IMR-90 (cell line): ENCODE results near the gene TCF19. TPM values are rescaled to one million over a fixed set of nuclear protein-coding genes. Genes with fewer than 3 reads are reported as not detected.

Source experiments
- ATAC-seq: fragments of 200-7000 bp; cut with Tn5 transposase; 2 replicates; pipeline ENCODE4 v1.9.1; 2020; ENCODE audit warnings: low read depth, mild to moderate bottlenecking, moderate library complexity
- BruUV-seq: library from RNA; stranded (reverse); fragments of 400-500 nt; replicated peaks from 2 replicates; lab custom pipeline; 2021; lab: Mats Ljungman, UMichigan
- CTCF ChIA-PET: fragments of 300-600 bp; formaldehyde crosslinking; extraction: SDS; loops from one replicate; lab custom pipeline; 2021; ENCODE audit warnings: antibody characterized with exemption; lab: Yijun Ruan, JAX
- POLR2A ChIA-PET: fragments of 300-600 bp; sonication (Branson Sonifier 250); formaldehyde crosslinking; loops from one replicate; lab custom pipeline; 2022; ENCODE audit warnings: antibody characterized with exemption; ENCODE audit not compliant: unreplicated experiment; lab: Charles Lee
- DNase-seq: peaks from one replicate; pipeline ENCODE4 v3.0.0; 2013
- H2AFZ ChIP-seq: replicated peaks from 2 replicates; pipeline ENCODE3; 2013; ENCODE audit warnings: low read length, mild to moderate bottlenecking; ENCODE audit not compliant: poor library complexity
- H2AK5ac ChIP-seq: 2 replicates; pipeline ENCODE4 v1.6.1; 2013; ENCODE audit warnings: low read depth, low read length, inconsistent platforms
- H2AK9ac ChIP-seq: replicated peaks from 2 replicates; pipeline ENCODE3; 2013; ENCODE audit warnings: mild to moderate bottlenecking, low read depth, low read length, moderate library complexity; ENCODE audit not compliant: poor library complexity
- H2BK120ac ChIP-seq: 2 replicates; pipeline ENCODE4 v1.6.1; 2013; ENCODE audit warnings: low read depth, low read length, inconsistent platforms
- H2BK15ac ChIP-seq: 3 replicates; pipeline ENCODE4 v1.6.1; 2013; ENCODE audit warnings: low read depth, low read length, inconsistent platforms
- H2BK20ac ChIP-seq: 2 replicates; pipeline ENCODE4 v1.6.1; 2013; ENCODE audit warnings: low read depth, mild to moderate bottlenecking, inconsistent platforms, low read length, moderate library complexity
- H2BK5ac ChIP-seq: 2 replicates; pipeline ENCODE4 v1.6.1; 2013; ENCODE audit warnings: mild to moderate bottlenecking, low read depth, low read length, inconsistent platforms; ENCODE audit not compliant: poor library complexity, severe bottlenecking
- H3K14ac ChIP-seq: replicated peaks from 2 replicates; pipeline ENCODE4 v1.6.1; 2013; ENCODE audit warnings: low read depth, low read length, inconsistent platforms
- H3K18ac ChIP-seq: 2 replicates; pipeline ENCODE4 v1.6.1; 2013; ENCODE audit warnings: low read depth, low read length, control low read depth
- H3K23ac ChIP-seq: 2 replicates; pipeline ENCODE4 v1.6.1; 2013; ENCODE audit warnings: low read depth, low read length, inconsistent platforms
- H3K27ac ChIP-seq: 2 replicates; pipeline ENCODE4 v1.5.1; 2013; ENCODE audit warnings: mild to moderate bottlenecking, control low read depth, low read length; ENCODE audit not compliant: insufficient read depth
- H3K27me3 ChIP-seq: 2 replicates; pipeline ENCODE4 v1.6.1; 2013; ENCODE audit warnings: low read length; ENCODE audit not compliant: control insufficient read depth, insufficient read depth
- H3K36me3 ChIP-seq: 2 replicates; pipeline ENCODE4 v1.6.1; 2013; ENCODE audit warnings: low read length, mixed read lengths; ENCODE audit not compliant: control insufficient read depth, insufficient read depth
- H3K4ac ChIP-seq: 2 replicates; pipeline ENCODE4 v1.6.1; 2013; ENCODE audit warnings: low read depth, low read length, inconsistent platforms
- H3K4me1 ChIP-seq: 2 replicates; pipeline ENCODE4 v1.6.1; 2013; ENCODE audit warnings: low read length, mixed read lengths; ENCODE audit not compliant: control insufficient read depth, insufficient read depth
- H3K4me2 ChIP-seq: 2 replicates; pipeline ENCODE4 v1.6.1; 2013; ENCODE audit warnings: low read depth, mild to moderate bottlenecking, control low read depth, low read length, moderate library complexity
- H3K4me3 ChIP-seq: 2 replicates; pipeline ENCODE4 v1.5.1; 2013; ENCODE audit warnings: low read depth, mild to moderate bottlenecking, control low read depth, low read length, moderate library complexity; ENCODE audit not compliant: insufficient read depth
- H3K56ac ChIP-seq: 2 replicates; pipeline ENCODE4 v1.6.1; 2013; ENCODE audit warnings: low read length, inconsistent platforms; ENCODE audit not compliant: insufficient read depth; ENCODE audit errors: extremely low read depth
- H3K79me1 ChIP-seq, 2 experiments: 2 replicates each; pipeline ENCODE4 v1.6.1; 2013; ENCODE audit warnings: low read length in 2 of 2, inconsistent platforms in 1 of 2, low read depth in 1 of 2
- H3K9ac ChIP-seq: 2 replicates; pipeline ENCODE4 v1.6.1; 2013; ENCODE audit warnings: low read depth, low read length, control low read depth
- H3K9me1 ChIP-seq: 2 replicates; pipeline ENCODE4 v1.6.1; 2013; ENCODE audit warnings: low read length, inconsistent platforms; ENCODE audit not compliant: insufficient read depth
- H3K9me3 ChIP-seq: 2 replicates; pipeline ENCODE4 v1.6.1; 2013; ENCODE audit warnings: low read length; ENCODE audit not compliant: control insufficient read depth, insufficient read depth
- H4K20me1 ChIP-seq: 2 replicates; pipeline ENCODE4 v1.6.1; 2013; ENCODE audit warnings: low read length, inconsistent platforms; ENCODE audit not compliant: insufficient read depth
- H4K5ac ChIP-seq: 2 replicates; pipeline ENCODE4 v1.6.1; 2013; ENCODE audit warnings: mild to moderate bottlenecking, low read depth, low read length, control low read depth
- H4K8ac ChIP-seq, 2 experiments: 2 replicates each; pipeline ENCODE4 v1.6.1; 2013; ENCODE audit warnings: low read depth in 2 of 2, low read length in 2 of 2, control low read depth in 1 of 2, inconsistent platforms in 1 of 2
- H4K91ac ChIP-seq: 2 replicates; pipeline ENCODE4 v1.6.1; 2013; ENCODE audit warnings: low read depth, low read length, inconsistent platforms; ENCODE audit not compliant: insufficient read depth
- BHLHE40 ChIP-seq: fragments of 150-350 bp; IDR thresholded peaks from 2 replicates; pipeline ENCODE4 v1.6.1; 2016; ENCODE audit warnings: mild to moderate bottlenecking, low read depth, low read length
- CEBPB ChIP-seq: IDR thresholded peaks from 2 replicates; pipeline ENCODE4 v1.6.1; 2012; ENCODE audit warnings: low read depth, low read length, improper control_type of control experiment
- ELK1 ChIP-seq: fragments of 150-350 bp; IDR thresholded peaks from 2 replicates; pipeline ENCODE4 v1.6.1; 2016; ENCODE audit warnings: low read depth, mild to moderate bottlenecking, low read length, moderate library complexity, borderline replicate concordance
- MAFK ChIP-seq: IDR thresholded peaks from 2 replicates; pipeline ENCODE4 v1.6.1; 2012; ENCODE audit warnings: low read depth, low read length, improper control_type of control experiment
- MXI1 ChIP-seq: IDR thresholded peaks from 2 replicates; pipeline ENCODE4 v1.6.1; 2012; ENCODE audit warnings: low read depth, mild to moderate bottlenecking, low read length, moderate library complexity, borderline replicate concordance
- RAD21 ChIP-seq: IDR thresholded peaks from 2 replicates; pipeline ENCODE4 v1.6.1; 2012; ENCODE audit warnings: low read length, improper control_type of control experiment
- RCOR1 ChIP-seq: IDR thresholded peaks from 2 replicates; pipeline ENCODE4 v1.6.1; 2012; ENCODE audit warnings: mild to moderate bottlenecking, low read length, improper control_type of control experiment; ENCODE audit not compliant: insufficient replicate concordance
- RFX5 ChIP-seq: IDR thresholded peaks from 2 replicates; pipeline ENCODE4 v1.8.0; 2012; ENCODE audit warnings: low read depth, mild to moderate bottlenecking, low read length, moderate library complexity
- SMC3 ChIP-seq: fragments of 150-350 bp; IDR thresholded peaks from 2 replicates; pipeline ENCODE4 v1.6.1; 2016; ENCODE audit warnings: low read depth, mild to moderate bottlenecking, antibody characterized with exemption, low read length, moderate library complexity
- WGBS, 2 experiments: methylation state at CpG; one replicate each; pipeline versions ENCODE4 v1.1.5 to v1.1.7; 2013; ENCODE audit warnings: missing lambda C conversion rate in 2 of 2; ENCODE audit not compliant: insufficient read length in 1 of 2; ENCODE audit errors: extremely low coverage in 2 of 2; 5-methylcytosine and 5-hydroxymethylcytosine counted together
- dilution Hi-C: fragments of 300-500 bp; cut with HindIII; formaldehyde crosslinking; loops from one replicate; pipeline ENCODE4 v1.14.3; 2018; ENCODE audit warnings: low sequenced_read_pairs; ENCODE audit not compliant: unreplicated experiment
- in situ Hi-C: fragments of 300-500 bp; cut with MboI; formaldehyde crosslinking; loops from 3 replicates; pipeline ENCODE4 v1.14.3; 2019; ENCODE audit warnings: low sequenced_read_pairs, inconsistent platforms, mixed read lengths
- intact Hi-C: fragments of 100-400 bp; cut with micrococcal nuclease; formaldehyde crosslinking; loops from 2 replicates; pipeline ENCODE4 v1.10.0; 2022
- polyA plus RNA-seq, 3 experiments: library from polyadenylated mRNA; depleted of rRNA; stranded (reverse); fragments of >200 nt; gene quantifications; 2 replicates each; pipeline ENCODE4 v1.2.3, GENCODE V29; 2012; ENCODE audit warnings: low replicate concordance in 1 of 3
- total RNA-seq: library from RNA; depleted of rRNA; stranded (reverse); fragments of >200 nt; gene quantifications from 2 replicates; pipeline ENCODE4 v1.2.3, GENCODE V29; 2012
- TF ChIP-seq, protein P1 (sequence below): conservative IDR thresholded peaks from 2 replicates; pipeline ENCODE4 v1.5.1; 2012; ENCODE audit warnings: mild to moderate bottlenecking, low read depth, low read length, improper control_type of control experiment
- TF ChIP-seq, protein P2 (sequence below): fragments of 150-350 bp; IDR thresholded peaks from 2 replicates; pipeline ENCODE4 v1.6.1; 2017; ENCODE audit warnings: mild to moderate bottlenecking, antibody characterized with exemption, low read length, low read depth

TCF19 gene
- total and polyA plus RNA-seq, 2 of the 4 experiments (the other 2 are of a cell fraction), result 13.1 to 14.2 TPM

GRCh38 chr6:31111712-31112111 lies 46.7 kb upstream of the TCF19 start:
- H4K8ac ChIP-seq, result no peak overlapping the region
- H3K36me3 ChIP-seq, result no peaks in the 10 kb centered on the region
- H2AK5ac ChIP-seq, result no peak overlapping the region
- no peak overlapping the region for H3K14ac ChIP-seq
- no peak overlapping the region for H3K23ac ChIP-seq
- H3K9me3 ChIP-seq, result no peaks in the 10 kb centered on the region
- no peak overlapping the region for H3K27ac ChIP-seq
- H2BK15ac ChIP-seq, result no peak overlapping the region
- H3K4ac ChIP-seq, result no peak overlapping the region
- H3K4me1 ChIP-seq, result peaks cover 11% of the 10 kb centered on the region
- ChIA-PET CTCF (no interaction called here), POLR2A (no interaction called here)
- H2AFZ ChIP-seq, result no peak overlapping the region
- BruUV-seq, result no TSS peak
- no peak overlapping the region for H3K4me3 ChIP-seq
- WGBS, 2 experiments, result no CpG with 5 or more reads among the region's 13 CpGs
- no peak overlapping the region for H3K4me2 ChIP-seq
- dilution Hi-C loops, result no loop called here
- H3K27me3 ChIP-seq, result peaks cover 34% of the 10 kb centered on the region
- no peaks in the 10 kb centered on the region for H4K20me1 ChIP-seq
- no peak overlapping the region for H2BK120ac ChIP-seq
- H2BK20ac ChIP-seq, result no peak overlapping the region
- peaks cover 0 to 9% of the 10 kb centered on the region in 2 experiments; a peak in 2 of 4 replicates for H3K79me1 ChIP-seq
- H4K91ac ChIP-seq, result no peak overlapping the region
- H3K18ac ChIP-seq, result no peak overlapping the region
- H3K9me1 ChIP-seq, result peaks cover 15% of the 10 kb centered on the region
- H2AK9ac ChIP-seq, result no peak overlapping the region
- no peak overlapping the region for H3K56ac ChIP-seq
- no peak for ATAC-seq
- no peak overlapping the region for H2BK5ac ChIP-seq
- DNase-seq, result no peak
- no peak overlapping the region for H3K9ac ChIP-seq
- H4K5ac ChIP-seq, result no peak overlapping the region
- TF ChIP-seq SMC3, result no peak
- no peak for TF ChIP-seq RCOR1
- no peak for TF ChIP-seq RFX5
- TF ChIP-seq MXI1, result no peak
- TF ChIP-seq, protein P1, sequence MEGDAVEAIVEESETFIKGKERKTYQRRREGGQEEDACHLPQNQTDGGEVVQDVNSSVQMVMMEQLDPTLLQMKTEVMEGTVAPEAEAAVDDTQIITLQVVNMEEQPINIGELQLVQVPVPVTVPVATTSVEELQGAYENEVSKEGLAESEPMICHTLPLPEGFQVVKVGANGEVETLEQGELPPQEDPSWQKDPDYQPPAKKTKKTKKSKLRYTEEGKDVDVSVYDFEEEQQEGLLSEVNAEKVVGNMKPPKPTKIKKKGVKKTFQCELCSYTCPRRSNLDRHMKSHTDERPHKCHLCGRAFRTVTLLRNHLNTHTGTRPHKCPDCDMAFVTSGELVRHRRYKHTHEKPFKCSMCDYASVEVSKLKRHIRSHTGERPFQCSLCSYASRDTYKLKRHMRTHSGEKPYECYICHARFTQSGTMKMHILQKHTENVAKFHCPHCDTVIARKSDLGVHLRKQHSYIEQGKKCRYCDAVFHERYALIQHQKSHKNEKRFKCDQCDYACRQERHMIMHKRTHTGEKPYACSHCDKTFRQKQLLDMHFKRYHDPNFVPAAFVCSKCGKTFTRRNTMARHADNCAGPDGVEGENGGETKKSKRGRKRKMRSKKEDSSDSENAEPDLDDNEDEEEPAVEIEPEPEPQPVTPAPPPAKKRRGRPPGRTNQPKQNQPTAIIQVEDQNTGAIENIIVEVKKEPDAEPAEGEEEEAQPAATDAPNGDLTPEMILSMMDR, result no peak
- TF ChIP-seq, protein P2, sequence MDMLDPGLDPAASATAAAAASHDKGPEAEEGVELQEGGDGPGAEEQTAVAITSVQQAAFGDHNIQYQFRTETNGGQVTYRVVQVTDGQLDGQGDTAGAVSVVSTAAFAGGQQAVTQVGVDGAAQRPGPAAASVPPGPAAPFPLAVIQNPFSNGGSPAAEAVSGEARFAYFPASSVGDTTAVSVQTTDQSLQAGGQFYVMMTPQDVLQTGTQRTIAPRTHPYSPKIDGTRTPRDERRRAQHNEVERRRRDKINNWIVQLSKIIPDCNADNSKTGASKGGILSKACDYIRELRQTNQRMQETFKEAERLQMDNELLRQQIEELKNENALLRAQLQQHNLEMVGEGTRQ, result no peak
- TF ChIP-seq CEBPB, result no peak
- no peak for TF ChIP-seq MAFK
- no peak for TF ChIP-seq BHLHE40
- no peak for TF ChIP-seq ELK1
- no peak for TF ChIP-seq RAD21
- intact Hi-C loops, result no loop called here
- in situ Hi-C loops, result no loop called here
